HG03139 (cell line): ENCODE measurements around the gene DCXR.

ENCODE experiments used
- ATAC-seq: cut with Tn5 transposase; IDR thresholded peaks from one replicate; pipeline ENCODE4 v1.9.1; 2021; ENCODE audit not compliant: unreplicated experiment

The DCXR gene

DNA sequence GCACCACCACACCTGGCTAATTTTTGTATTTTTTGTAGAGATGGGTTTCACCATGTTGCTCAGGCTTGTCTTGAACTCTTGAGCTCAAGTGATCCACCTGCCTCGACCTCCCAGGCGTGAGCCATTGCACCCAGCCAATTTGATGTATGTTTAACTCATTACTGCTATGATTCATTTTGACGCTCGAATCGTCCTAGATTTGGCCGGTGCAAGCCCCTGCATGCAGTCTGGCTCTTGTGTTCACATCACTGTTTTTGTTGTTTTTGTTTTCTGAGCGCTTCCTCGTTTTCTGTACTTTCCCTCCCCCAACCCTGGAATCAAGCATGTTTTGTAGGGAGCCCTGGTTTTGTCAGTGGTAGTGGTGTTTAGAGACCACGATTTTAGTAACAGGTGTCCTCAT is 35.9 kb upstream of the DCXR start:
- ATAC-seq, result no peak

DNA sequence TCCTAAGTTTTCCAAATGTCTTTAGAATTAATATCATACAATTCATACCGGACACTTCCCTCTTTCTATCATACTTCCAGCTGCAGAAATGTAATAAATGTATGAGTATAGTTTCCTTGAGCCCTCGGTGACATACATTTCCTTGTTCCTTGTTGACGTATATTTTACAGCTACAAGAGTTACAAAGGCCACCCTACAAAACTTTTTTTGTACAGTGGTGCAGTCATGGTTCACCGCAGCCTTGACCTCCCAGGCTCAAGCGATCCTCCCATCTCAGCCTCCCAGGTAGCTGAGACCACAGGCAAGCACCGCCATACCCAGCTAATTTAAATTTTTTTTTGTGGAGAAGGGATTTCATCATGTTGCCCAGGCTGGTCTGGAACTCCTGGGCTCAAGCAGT is 35.3 kb upstream of the DCXR start:
- no peak for ATAC-seq

DNA sequence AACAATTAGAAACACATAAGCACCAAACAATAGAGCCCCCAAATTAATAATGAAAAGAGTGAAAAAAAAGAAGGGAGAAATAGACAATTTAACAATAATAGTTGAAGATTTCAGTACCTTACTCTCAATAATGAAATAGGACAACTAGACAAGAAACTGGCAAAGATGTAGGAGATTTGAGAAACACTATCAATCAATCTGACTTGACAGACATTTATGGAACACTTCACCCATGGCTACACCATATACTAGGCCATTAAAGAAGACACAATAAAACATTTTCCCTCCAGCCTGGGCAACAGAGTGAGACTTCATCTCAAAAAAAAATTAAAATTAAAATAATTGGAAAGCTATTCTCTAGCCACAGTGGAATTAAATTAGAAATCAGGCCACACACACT is 33.1 kb upstream of the DCXR start:
- ATAC-seq, result no peak

- ATAC-seq, result peak; percentile 44
Measured at GRCh38 chr17:82065638-82066303, 28.3 kb upstream of the DCXR start, which contains the start of gene DUS1L. Gene DUS1L (minus strand): TSS chr17:82065804. CDS start chr17:82065059, 745 bp downstream.

GRCh38 chr17:82065193-82065637 is 27.7 kb upstream of the DCXR start:
- ATAC-seq, result peak; percentile 17

- ATAC-seq, result no peak
Measured at GRCh38 chr17:82064433-82065192, 27.1 kb upstream of the DCXR start.

DNA sequence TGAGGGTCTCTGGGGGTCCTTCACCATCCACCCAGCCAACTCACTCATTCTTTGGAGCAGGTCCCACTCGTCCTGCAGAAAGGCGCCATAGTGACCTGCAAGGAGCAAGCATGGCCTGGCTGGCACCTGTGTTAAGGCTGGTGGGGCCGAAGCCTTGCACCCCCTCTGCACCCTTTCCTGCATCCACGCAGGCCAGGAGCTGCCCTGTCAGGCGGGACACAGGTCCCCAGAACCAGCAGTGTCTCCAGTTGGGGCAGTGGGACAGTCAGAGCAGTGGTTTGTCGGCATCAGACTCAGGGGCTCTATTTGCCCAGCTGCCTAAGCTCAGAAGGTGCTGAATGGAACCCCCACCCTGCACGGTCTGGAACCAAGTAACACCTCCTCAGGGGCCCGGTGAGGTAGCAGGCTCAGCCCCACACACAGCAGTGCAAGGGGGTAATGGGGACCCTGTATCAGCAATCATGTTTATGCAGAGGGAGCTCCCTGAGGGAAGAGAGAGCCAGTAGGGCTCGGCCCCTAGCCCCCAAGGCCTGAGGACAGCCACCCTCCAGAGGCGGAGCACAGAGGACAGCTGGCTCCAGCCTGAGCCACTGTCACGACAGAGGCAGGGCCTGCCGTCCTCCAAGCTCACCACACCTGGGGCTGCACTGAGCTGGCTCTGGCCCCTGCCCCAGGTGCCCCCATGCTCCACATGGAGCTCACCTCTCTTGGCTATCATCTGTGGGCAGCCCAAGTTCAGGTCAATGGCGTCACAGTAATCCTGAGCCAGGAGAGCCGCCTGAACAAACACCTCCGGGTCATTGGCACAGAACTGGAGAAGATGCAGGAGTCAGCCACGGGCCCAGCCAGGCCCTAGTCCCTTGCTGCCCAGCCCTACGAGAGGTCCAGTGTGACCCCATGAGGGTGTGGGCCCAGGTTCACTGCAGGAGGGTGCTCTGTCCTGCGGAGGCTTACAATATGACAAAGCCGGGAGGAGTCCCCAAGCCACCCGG is 26.2 kb upstream of the DCXR start:
- no peak for ATAC-seq

DNA sequence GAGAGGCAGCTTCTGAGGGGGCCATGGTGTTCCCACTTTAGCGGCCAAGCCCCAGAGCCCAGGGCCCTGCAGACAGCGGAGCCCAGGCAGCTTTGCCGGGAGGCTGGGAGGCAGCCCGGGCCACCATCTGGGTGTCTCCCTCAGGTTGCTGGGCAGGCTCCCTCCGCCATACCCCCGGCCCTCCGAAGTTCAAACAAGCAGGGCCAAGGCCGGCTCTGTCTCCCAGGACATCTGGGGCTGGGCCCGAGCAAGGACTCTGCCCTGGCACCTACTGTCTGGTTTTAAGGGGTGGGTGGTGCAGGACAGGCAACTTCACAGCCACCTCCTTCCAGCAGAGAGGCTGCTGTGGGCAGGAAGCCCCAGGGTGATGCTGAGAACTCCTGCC is 25.5 kb upstream of the DCXR start:
- ATAC-seq, result no peak

GRCh38 chr17:82062076-82062983 is 24.8 kb upstream of the DCXR start:
- ATAC-seq, result no peak

GRCh38 chr17:82061047-82061925 is 23.8 kb upstream of the DCXR start:
- ATAC-seq, result no peak

- no peak for ATAC-seq
Measured at GRCh38 chr17:82060614-82061013, 23.1 kb upstream of the DCXR start.

- no peak for ATAC-seq
Measured at GRCh38 chr17:82060001-82060380, 22.5 kb upstream of the DCXR start.

DNA sequence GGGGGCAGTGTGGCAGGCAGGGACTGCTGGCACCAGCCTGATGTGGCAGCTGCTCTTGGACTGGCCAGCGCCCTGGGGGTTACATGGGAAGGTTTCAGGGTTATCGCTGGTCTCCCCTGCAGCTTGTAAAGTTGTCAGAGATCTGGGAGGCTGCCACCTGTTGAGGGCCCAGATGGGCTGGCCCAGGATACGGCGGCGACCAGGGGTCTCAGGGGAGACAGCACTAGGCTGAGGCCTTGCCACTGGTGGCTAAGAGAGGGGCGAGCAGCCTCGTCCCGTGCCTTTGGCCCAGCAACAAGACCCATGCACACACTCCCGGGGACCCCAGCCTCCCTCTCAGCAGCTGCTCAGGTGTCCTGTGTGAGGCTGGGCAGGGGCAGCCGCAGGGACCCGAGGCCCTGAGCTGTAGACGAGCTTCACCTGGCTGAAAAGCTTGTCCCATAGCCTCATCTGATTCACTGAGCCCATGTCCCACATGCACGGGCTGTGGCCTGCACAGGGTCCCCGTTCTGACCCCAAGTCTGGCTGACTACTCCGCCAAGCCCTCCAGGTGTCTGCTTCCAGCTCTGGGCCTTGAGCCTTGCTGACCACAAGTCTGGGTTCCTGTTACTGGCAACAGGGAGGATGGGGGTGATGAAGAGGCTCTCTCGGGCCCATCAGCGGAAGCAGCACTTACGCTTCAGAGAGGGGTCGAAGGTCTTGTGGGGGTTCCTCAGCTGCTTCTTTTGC is 21.9 kb upstream of the DCXR start:
- no peak for ATAC-seq

DNA sequence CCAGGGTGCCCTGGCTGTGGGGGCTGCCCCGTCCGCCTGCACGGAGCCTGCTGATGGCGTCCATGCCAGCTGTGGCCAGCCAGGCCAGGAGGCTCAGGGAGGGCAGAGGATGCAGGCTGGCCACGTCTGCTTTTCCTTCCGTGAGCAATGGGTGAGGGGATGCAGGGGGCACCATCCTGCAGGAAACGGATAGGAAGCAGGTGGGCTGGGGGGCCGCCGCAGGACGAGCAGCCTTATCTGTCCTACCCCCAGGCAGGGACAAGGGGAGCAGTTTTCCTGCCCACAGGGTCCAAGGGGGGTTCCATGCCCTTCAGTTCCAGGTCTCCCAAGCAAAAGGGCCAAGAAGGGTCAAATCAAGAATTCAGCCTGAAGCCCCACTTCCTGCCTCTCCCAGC is 21.4 kb upstream of the DCXR start:
- ATAC-seq, result no peak

GRCh38 chr17:82058230-82058854 is 20.8 kb upstream of the DCXR start:
- no peak for ATAC-seq

DNA sequence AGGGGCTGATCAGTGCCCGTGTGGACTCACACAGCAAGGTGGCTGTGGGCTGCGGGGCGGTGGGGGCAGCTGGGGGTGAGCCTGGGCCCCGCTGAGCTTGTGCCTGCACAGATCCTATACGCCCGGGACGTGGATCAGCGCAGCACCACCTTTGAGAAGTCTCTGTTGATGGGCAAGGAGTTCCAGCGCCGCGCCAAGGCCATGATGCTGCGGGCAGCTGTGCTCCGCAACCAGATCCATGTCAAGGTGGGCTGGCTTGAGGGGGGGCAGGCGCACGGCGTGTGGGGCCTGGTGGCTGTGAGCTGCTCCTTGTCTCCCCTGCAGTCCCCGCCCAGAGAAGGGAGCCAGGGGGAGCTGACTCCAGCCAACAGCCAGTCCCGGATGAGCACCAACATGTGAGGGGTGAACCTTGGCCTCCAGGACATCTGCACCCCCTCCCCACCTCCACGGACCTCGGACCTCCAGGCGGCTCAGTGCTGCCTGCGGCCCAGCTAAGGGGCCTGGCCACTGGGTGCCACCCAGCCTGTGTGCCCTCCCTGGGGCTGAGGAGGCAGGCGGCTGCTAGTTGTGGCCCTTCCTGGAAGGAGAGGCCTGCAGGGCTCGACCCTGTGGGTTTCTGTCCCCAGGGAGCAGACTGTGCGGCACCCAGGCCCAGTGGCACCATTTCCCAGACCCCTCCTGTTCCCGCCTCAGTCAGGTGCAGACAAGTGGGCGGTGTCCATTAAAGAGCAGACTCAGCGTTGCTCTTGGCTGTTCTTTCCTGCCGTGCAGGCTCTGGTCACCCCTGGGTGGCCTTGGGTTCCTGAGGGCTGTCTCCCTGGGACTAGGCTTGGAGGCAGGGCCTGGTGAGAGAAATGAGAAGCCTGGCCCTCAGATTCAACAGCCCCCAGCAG is 19.5 kb upstream of the DCXR start:
- ATAC-seq, result no peak
